CD4-positive, alpha-beta T cell treated with Interferon alpha-2 for 1 hour (primary cell): Measurements from ENCODE around the gene OLFM1.
"Not testable (repeated sequence)": the region's sequence is repeated elsewhere in the genome, so short reads cannot be mapped to it uniquely, and the experiment has no call there.

Experiments used
- DNase-seq, 2 donors: peaks; one replicate each; pipeline ENCODE4 v3.0.0-alpha.2; 2020 to 2022

The OLFM1 gene

DNA sequence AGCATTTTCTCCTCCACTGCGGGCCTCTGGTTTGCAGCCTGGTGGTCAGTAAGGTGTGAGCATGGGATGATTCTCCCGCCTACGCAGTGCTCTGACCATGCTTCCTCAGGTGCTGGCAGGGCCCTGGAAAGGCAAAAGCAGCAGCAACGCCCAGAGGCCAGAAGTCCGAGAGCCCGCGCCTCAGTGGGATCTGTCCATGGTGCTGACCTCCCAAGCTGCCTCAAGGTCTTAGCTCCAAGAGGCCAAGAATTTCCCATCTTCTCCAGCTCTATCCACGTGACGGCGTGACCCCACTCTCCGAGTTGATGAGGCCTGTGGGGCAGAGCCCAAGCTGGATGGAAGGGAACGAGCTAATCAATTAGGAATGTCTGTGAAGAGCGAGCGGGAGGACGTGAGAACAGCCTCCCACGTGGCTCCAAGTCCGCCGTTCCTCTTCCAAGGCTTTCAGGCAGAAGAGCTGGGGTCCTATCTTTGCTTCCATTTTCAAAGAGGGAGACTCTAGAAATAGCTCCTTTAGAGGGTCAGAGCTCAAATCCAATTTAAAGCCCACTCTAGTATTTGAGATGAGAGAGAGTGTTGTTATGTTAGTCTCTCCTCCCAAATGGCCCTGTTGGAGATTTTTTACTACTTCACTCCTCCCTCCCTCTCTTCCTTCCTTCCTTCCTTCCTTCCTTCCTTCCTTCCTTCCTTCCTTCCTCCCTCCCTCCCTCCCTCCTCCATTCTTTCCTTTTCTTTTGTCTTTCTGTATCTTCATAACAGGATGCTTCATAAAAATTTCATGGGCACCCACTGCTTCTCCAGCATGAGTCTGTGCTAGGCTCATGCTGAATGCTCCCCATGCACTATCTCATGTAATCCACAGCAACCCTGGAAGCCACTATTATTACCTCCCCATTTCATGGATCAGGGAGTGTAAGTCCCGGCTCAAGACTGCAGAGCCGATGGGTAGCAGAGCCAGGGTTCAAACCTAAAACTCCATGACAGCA is 69.3 kb downstream of the OLFM1 start:
- no peak for DNase-seq

DNA sequence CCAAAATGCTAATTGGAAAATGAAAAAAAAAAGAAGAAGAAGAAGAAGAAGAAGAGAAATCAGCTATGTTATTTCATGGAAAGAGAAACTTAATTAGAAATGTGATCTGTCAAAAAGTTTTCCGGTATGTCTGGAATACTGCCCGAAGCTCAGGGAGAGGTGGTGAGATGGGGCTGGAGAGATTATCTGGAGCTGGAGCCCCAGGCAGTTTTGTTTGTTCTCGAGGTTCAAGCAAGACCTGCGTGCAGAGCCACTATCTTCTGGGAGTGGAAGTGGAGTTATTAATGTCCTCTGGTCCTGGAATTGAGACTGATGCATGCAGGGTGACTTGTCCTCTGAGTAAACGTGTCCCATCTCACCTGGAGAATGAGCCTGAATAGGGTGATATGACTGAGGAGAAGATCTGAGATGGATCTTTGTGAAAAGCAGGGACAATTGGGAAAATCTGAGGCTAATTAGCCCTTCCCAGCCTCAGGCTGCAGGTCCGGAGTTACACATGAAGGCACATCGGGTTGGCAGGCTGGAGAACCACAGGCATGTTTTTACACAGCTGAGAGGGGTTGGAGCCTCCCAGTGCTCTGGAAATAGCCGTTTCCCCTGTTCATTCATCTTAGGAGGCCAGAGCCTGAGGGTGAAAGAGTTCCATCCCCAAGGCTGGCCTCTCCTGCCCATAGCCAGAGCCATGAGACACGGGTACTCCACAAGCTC is 70.5 kb downstream of the OLFM1 start:
- DNase-seq, result no peak

DNA sequence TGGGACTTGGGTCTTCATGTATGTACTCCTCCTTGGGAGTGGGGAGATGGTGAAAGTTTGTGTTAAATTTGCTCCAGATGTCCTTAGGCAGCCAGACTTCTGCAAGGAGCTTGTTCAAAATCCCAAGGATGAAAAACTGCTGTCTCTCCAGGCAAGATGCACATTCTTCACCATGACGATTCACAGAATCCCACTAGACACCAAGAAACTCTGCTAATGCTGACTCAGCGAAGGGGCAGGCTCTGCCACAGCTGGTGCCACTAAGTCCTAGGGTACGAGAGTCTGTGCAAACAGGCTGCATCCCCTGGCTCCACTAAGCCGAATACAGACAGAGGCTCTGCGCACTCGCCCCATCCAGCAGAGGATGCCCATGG is 71.1 kb downstream of the OLFM1 start:
- no peak for DNase-seq

DNA sequence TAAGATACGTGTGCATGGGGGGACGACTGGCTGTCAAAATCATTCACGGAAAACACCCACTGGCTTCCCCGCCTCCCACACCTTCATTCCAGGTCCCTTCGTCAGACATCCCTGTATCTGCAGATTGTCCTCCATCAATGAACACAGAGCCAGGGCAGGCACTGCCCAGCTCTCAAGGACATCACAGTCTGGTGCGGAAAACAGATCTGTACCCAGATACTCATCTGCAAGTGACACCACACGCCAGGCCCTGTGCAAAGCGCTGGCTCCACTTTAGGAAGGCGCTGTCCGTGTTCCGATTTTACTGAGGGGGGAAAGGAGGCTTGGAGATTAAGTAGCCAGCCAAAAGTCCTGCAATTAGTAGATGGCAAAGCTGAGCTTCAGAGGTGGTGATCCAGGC is 72.3 kb downstream of the OLFM1 start:
- DNase-seq, result no peak

DNA sequence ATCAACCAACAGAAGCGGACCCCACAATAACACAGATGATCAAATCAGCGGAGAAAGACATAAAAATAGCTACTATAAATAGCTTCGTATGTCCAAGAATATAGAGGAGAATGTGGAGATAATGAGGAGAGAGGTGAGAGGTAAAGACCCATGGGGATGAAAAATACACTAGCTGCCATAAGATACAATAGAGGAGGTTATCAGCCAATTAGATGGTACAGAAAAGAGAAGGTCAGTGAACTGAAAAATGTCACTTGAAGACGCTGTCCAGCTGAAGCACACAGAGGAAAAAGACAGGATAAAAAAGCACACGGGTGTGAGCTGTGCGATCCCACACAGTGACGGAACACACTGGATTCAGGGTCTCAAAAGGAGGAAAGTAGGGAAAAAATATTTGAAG is 73.4 kb downstream of the OLFM1 start:
- DNase-seq, result no peak

DNA sequence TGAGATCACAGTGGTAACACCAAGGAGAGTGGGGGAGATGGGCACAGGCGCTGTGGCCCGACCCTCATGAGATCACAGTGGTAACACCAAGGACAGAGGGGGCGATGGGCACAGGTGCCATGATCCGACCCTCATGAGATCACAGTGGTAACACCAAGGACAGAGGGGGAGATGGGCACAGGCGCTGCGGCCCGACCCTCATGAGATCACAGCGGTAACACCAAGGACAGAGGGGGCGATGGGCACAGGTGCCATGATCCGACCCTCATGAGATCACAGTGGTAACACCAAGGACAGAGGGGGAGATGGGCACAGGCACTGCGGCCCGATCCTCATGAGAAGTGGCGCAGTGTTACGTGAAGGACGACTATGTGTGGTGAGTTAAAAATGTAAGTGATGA is 75.1 kb downstream of the OLFM1 start:
- DNase-seq, result not testable (repeated sequence)

DNA sequence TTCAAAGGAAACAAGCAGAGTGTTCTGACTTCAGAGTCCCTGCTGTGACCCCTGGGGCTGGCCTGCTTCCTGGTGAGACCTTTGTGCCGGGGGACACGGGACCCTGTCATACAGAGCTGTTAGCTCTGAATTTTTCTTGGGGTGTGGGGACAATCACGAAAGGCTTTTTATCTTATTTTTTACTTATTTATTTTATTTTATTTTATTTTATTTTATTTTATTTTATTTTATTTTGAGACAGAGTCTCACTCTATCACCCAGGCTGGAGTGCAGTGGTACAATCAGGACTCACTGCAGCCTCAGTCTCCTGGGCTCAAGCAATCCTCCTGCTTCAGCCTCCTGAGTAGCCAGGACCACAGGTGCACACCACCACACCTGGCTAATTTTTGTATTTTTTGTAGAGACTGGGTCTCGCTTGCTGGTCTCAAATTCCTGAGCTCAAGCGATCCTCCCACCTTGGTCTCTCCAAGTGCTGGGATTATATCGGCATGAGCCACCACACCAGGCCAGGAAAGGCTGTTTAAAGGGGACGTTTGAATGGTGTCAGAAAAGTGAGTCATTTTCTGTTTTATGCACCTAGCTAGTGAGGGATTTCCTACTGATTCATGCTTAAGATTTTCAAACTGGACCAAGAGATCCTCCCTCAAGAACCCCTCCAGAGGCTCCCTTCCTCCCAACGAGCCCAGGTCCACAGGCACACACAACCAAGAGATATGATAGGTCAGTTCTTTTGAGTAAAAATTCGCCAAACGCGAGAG is 75.7 kb downstream of the OLFM1 start:
- DNase-seq, result no peak

DNA sequence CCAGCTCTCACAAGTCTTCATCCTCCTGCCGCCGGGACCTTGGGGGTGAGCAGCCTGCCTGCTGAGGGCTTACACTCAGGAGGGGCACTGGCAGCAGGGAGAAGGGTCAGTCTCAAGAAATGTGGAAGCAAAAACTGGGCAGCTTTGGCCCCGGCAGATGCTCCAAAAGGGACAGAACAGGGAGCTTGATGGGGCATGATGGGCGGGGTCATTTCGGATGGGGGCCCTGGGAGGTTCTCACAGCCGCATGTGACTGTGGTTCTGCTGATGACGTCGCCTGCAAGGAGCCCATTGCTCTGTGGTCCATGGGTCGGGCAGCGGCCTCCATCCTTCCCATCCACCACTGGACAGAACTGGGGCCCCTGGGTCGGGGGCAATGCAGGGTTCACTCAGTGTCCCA is 76.6 kb downstream of the OLFM1 start:
- no peak for DNase-seq

DNA sequence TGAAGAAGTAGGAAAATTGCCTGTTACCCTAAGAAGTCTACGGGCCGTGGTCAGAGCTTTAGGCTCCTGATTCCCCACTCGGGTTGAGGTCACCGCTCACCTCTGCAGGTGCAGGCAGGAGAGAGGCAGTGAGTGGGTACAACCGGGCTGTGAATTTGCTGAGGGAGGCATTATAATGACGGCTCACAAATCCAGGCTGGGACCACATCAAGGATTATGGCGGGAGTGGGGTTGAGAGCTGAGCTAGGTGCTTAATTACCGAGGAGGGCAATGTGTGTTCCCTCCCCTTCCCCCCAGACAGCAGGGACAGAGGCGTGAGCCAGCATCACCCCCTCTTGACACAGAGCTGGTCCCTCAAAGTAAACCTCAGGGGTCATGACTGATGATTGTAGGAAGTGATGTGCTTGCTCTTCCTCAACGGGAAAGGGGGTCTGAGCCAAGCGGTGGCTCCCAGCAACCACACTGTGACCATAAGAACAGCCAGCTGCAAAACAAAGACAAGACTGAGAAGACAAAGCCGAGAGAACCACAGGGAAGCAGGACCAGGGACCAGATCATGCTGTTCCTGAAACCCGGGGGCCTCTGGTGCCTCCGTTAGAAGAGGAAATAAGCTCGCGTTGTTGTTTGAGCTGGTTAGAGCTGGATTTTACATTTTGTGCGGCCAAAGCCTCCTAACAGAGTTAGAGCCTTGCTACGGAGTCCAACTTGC is 77.7 kb downstream of the OLFM1 start:
- no peak for DNase-seq

DNA sequence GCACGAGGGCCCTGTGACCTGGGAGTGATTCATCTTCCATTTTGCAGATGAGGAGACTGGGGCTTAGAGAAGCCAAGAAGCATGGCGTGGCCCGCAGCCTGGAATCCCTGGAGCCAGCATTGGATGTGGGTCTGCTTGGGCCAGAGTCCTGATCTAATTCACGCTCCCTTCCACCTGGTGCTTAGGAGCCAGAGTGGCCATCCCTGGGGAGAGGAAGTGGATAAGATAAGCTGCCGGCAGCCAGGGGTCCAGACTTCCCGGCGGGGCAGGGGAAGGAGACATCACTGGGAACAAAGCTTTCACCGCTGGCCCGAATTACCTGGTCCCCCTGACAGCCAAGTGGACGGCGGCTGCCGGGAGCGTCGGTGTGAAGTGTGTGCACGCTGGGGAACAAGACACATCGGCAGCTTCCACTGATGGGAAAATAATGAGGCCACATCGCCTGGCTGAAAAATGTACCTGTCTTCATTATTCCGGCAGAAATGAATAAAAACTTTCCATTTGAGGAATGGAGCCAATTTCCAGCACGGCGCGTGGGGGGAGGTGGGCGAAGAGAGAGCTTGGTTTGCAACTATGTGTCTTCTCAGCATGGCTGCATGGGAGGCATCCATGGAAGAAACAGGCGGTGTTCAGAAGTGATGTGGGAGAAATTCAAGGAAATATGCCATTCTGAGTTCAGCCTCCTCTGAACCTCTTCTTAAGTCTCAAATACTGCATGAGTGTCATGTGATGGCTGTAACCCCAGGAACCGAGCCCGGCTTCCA is 78.5 kb downstream of the OLFM1 start:
- no peak for DNase-seq

DNA sequence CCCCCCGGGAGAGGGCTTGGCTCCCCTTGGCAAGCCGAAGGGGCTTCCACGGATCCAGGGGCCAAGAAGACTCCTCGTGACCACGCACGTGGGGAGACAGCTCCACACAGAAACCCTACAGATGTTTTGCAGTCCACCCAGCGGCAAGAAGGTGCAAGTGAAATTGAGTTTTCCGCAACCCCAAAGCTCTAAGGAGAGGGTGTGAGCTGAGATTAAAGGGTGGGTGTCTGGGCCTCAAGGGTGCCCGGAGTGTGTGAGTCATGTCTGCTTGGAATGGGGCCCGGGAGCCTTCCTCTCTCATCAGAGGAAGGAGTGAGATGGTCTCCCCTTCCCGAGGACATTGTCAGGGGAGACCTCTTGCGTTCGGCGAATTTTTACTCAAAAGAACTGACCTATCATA is 79.1 kb downstream of the OLFM1 start:
- no peak for DNase-seq

DNA sequence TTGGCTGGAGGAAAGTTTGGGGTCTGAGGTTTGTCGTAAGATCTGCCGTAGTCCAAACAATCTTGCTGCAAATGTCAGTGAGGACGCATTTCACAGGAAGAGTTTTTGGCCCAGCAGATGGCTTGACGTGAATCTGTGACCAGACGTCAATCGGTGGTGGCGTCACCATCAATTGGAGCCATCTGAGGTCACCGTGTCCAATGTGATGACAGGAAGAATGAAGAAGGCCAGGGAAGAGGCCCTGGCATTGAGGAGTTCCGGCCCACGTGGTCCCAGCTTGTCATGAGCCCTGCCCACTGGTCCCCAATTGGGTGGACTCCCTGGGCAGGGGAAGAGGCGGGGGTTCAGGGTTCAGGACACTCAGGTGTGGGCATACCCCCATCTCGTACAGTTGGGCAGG is 79.9 kb downstream of the OLFM1 start:
- no peak for DNase-seq

DNA sequence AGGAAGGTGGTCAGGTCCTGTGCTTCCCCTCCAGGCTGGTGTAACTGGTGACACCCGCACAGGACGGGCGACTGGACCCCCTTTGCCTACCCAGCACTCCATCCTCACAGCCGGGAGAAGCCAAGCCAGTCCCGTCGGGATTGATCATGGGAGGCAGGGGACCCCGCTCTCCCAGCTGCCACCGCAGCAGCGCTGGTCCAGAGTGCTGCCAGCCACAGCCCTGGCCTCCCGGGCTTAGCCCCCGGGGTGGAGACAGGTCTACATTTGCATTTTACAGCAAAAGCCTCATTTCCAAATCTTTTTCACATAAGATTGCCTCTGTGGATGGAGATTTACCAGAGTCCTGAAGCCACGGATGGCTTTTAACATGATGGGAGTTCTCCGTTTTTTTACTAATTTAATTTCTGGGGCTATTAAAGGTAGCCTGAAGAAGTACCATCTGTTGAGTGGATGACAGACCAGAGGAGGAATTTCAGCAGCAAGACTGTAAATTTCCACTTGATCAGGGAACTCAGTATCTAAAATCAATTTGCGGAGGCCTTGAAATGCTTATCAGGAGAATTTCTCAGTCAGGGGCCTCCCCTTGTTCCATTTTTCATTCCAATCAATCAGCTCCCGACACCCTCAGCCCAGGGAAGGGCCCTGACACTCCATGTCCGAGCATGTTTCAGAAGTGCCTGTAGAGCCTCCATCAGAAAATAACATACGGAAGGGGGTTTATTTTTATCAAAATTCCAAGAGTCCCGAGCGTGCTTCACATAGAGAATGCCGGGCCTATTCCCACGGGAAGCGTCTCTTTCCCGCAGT is 80.6 kb downstream of the OLFM1 start:
- DNase-seq, result no peak

DNA sequence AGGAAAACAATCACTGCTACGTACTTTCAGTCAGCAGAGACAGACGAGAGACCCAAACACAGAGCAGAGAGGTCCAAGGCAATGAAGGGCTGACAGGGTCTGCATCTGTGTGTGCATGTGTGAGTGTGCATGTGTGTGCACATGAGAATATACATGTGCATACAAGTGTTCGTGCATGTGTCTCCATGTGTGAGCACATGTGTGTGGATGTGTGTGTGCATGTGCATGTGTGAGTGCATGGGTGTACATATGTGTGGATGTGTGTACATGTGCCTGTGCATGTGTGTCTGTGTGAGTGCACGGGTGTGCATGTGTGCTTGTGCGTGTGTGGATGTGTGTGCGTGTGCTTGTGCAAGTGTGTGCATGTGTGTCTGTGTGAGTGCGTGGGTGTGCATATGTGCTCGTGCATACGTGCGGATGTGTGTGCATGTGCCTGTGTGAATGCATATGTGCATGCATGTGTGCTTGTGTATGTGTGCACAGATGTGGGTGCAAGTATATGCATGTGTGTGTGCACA is 82.3 kb downstream of the OLFM1 start:
- no peak for DNase-seq

DNA sequence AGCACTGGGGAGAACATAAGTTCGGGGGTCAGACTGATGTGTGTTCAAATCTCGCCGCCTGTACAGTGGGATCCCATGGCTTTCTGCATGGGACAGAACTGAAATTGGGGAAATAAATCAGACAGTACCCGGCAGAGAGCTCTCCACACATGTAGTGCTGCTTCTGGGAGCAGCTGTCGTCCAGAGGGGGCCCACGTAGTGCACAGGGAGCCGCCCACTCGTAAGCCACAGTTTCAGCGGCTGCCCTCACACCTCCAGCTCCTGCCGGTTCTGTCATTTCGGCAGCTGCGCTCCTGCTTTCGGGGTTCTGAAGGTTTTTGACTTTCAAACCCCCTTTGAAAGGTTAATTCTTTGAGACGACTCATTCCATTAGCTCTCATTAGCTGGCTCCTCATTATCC is 83.1 kb downstream of the OLFM1 start:
- no peak for DNase-seq
